Measurements from ENCODE around the gene FAM83C.
"Not testable (repeated sequence)": the region's sequence is repeated elsewhere in the genome, so short reads cannot be mapped to it uniquely, and the experiment has no call there.

The FAM83C gene

DNA sequence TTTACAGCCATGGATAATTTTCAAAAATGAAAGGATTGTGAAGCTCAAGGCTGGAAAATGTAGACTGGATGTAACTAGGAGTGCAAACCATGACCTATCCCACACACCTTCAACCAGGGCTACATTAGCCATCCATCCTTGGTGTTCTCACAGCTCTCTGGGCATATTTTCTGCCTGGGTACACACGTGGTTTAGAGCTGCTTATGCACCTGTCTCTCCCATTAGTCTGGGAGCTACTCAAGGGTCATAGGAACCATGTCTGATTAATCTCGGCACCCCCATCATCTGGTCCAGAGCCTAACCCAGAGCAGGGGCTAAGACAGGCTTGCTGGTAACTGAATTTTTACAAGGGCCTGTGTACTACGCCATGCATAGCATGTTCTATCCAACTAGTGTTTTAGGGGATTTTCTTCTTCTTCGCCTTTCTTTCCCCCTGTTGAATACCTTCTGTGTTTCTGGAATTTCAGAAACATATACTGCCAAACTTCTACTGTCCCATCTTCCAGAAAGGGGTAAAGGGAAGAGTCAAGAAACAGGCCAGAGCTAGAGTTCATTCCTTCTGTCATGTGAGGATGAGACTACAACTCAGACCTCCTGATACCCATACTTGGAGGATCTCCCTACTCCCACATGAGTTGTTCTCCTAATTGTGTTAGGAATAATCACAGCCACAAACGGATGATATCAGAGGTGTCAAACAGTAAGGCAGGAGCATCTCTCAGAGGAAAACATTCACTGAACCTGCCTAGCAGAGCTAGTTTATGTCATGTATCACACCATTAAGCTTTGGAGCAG is 25.4 kb upstream of the FAM83C start:
- DNase-seq = no peak

DNA sequence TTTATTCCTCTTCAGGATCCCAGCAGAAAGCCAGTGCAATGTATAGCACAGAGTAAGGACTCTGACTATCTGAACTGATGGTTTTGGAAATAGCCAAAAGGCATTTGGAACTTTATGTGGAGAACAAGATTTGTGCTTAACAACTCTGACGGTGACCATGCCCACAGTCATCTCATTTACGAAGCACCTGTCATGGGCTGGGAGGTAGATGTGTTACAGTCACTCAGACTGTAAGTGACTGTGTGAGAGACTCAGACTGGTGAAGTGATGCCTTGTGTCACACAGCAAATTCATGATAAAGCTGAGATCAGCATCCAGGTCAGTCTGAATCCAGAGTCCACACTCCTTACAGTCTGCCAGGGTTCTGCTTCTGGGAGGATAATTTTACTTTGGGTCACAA is 23.9 kb upstream of the FAM83C start:
- no peak for DNase-seq

DNA sequence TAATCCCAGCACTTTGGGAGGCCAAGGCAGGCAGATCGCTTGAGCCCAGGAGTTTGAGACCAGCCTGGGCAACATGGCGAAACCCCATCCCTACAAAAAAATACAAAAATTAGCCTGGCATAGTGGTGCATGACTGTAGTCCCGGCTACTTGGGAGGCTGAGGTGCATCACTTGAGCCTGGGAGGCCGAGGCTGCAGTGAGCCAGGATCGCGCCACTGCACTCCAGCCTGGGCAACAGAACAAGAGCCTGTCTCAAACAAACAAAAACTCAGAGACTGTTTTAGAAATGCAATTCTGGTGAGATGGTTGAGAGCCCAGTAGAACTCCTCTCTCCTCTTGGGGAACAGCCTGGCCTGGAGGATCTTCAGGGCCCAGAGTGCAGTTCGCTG is 23.4 kb upstream of the FAM83C start:
- not testable (repeated sequence) for DNase-seq

DNA sequence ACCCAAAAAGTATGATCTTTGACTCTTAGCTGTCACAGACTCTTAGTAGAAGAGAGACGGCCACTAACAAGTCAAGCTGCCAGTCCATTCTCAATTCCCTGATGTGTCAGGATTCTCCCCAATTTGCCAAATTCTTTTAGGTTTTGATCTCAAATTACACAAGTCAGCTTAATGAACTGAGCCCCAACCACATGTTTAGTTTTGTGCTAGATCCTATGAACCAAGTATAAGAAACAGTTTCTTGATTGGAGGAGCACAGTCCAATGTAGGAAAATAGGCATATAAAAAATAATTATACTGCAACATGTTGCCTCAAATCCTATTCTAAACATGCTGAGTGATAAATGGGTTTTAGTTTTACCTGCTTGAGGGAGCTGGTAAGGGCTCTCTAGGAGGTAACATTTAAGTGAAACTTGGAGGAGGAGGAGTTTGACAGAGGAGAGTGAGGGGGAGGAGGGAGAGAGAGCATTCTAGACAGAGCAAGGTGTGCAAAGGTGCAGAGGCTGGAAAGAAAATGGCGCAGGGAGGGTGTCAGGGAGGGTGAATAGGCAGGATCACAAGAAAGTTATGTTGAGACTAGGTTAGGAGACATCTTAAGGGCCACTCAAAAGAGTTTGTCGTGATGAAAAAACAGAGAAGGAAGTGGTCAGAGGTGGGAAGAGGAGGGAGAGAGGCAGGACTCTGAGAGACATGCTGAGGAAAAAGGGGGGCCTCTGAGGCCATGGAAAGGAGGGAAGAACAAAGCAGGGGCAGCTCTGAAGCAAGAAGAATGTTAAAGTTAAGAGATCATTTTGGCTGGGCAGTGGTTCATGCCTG is 22.8 kb upstream of the FAM83C start:
- DNase-seq = no peak

DNA sequence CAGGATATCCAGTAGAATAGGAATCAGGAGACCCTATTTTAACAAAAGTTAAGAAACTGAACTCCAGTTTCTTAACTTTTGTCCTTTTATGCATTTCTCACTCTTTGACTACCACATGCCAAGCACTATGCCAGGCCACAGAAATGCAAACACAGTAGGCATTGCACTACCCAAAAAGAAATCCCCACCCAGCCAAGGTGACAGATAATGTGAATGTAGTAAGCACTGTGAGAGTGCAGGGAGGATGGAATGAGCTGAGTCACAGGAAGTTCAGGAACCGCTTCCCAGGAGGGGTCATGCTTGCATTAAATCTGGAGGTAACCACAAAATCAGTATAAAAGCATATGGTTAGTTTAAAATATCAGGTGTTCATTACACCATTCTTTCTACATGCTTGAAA is 20.1 kb upstream of the FAM83C start:
- DNase-seq = no peak

DNA sequence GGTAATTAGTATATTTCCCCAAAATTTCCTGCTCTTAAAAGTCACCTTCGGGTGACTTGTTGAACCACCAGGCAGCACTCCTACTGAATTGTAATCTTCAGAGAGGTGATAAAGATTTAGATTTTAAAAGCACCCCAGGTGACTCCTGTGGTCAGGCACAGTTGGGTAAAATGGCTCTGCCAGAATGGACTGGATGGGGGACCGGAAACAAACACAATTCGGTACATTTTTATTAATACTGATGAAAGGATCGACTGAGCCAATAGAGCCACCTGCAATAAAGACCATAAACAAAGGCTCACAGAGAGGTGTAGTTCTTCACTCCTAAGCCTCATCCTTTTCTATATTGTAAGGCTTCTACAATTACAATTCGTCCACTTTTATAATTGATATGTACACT is 19.6 kb upstream of the FAM83C start:
- no peak for DNase-seq

DNA sequence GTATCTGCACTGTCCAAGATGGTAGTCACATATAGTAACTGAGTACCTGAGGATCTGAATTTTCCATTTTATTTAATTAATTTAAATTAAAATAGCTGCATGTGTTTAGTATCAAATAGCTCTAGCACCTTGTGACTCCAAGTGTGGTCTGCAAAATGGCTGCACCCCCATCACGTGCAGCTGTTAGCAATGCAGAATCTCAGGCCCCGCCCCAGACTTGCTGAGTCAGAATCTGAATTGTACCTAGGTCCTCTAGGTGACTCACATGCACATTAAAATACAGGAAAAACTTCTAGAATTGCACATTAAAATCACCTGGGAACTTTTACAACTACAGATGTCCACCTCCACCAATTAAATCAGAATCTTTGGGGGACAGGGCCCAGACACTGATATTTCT is 19.2 kb upstream of the FAM83C start:
- peak; percentile 17 to 22 for DNase-seq

DNA sequence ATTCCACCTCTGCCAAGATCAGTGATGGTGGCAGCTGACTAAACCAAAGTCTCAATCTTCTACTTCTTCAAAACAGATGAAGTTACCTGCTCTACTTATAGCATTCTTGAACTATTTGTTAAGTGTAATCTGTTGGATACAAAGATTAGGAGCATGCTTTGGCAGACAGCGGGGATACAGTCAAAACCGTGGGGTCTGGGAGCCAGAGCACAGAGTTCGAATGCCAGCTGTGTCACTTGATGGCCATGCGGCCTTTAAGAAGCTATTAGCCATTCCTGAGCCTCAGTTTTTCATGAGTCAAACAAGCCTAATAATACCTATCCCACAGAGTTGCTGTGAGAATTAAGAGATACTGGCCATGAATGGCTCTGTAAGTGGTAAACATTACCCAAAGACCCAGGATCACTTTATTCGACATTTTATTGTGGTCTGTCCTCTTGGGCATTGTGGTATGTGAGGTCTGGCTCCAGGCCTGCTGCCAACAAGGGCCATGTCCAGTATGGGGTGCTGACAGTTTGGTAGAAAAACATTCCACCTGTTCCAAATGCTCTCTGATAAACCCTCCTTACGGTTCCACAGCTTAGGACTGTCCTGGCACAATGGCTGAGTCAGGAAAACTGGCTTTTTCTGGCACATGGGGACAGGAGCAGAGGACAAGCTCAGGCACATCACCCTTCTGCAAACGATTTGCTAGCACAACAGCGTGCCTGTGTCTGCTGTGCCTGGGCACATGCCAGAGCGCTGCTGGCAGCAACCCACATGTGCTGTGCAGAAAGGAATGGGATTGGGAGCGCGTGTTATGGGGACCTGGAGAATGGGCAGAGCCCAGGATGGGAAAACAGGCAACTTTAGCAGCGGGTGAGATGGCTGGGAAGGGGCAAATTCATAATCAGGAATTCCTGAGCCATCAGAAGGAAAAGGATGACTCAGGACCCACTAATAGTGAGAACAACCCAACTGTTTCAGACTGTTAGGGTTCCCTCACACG is 15.7 kb upstream of the FAM83C start:
- DNase-seq = no peak

DNA sequence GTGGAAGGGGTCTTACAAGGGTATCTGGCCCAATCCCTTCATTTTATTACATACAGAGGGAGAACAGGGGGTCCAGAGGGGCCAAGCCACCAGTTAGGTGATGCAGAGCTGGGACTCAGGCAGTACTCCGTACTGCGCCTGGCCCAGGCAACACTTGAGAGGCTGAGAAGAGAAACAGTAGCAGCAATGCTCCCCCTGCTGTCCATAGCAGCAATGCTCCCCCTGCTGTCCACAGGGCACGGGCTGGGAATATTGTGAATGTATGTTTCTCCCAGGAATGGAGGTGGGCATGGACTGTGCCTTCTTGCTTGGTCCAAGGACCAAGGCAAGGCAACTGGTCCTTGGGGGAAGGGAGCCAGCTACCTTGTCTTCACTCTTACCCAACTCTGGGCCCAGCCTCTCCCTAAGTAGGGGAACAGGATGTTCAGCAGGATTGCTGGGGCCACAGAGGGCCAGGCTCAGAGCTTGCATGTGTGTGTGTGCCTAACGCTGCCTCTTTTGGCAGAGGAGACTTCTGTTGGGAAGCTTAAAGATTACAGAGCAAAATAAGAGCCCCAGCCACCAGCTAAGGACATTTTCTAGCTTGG is 14.8 kb upstream of the FAM83C start:
- DNase-seq = peak; percentile 20

DNA sequence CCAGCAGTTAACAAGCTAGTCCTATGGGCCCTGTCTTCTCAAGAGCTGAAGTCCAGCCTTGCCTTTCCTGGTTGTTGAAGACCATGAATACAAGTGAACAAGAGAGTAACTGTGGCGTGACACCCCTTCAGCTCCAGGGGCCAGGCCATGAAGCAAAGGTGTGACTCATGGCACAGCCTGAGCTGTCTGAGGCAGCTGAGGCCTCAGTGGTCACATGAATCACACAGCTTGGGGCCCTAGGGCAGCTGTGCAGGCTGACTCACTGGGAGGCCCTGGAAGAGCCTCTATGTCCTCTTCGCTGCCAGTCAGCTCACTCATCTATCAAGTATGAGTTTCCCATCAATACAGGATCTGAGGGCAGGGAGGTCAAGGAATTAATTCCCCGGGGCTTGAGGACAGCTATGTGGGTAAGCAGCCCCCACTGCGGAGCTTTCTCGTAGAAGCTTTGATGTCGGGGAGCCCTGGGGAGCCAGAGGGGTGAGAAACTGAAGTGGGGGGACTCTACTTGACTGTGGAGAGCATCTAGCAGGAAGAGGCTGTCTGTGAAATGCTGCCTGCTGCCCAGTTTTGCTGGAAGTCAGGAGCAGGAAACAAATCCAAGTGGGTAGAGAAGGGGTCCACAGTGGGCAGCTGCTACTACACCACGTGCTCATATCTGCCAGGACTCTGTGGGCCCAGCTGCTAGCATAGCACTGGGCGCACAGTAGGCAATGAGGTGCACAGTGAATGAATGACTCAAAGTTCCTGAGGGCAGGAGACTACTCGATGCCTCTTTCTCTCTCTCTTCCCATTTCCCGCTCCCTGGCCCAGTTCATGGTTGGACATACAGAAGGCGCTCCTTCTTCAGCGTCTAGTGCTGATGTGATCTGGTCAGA is 13.7 kb upstream of the FAM83C start:
- peak in 1 of 2 donors; percentile 46 for DNase-seq

DNA sequence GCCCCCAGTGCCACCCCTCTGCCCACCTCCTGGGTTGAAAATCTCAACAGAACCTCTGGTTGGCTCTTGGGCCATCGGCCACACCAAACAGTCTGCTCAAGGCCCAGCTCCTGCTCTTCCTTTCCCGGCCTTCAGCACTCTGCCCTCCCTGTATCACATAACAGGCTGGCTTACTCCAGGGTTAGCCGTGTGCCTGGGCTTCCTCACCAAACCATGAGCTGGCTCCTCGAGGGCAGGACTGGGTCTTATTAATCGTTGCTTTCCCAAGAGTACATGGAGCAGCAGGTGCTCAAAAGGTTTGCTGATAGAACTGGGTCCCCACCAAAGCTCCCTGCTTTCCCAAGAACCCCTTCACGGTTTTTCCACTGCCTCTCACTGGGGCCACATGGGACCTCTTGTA is 12.7 kb upstream of the FAM83C start:
- DNase-seq = no peak

DNA sequence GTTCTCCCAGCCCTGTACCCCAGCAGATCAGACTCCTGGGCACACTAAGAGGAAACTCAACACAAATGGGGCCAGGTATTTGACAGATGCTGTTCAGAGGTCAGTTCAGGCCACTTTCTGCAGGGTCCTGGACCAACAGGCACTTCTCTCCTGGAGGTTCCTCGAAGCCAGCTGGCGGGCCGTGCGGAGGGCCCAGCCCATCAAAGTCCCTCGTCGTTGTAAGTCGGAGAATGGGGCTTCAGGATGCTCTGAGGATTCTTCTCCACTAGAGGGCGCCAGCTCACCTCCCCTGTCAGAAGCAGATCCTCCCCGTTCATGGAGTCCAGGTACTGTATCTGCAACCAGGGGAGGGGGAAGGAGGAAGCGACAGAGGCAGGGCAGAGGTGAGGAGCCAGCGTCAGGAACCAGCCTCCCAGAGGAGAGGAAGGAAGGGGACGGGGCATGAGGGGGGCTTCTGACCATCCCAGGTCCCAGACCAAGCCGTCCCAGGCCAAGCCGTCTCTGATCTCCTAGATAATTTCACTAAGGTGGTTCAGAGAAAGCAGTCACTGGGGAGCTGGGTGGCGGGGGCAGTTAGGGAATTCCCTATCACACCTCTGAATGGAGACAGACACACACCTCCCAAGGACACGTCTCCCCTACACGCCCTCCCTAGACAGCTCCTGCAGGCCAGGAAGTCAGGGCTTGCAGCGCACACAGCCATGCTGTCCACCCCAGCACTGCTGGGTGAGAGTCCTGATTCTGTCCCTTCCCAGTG is 11.7 kb upstream of the FAM83C start:
- DNase-seq = peak; percentile 73 to 83

DNA sequence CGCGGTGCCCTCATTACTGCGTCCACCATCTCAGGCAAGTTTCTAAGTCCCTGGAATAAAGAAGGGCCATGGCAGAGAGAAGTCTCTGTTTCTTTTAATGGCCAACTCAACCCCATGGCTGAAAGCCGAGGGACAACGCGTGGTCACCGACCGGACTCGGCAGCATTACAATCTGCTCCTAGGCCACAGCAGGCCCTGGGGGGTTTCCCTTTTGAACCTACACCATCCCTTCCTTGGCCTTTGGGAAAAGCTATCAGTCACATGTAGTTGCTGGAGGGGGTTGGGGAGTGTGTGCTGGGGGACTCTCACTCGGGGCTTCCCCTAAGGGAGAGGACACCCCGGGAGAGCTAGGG is 11.1 kb upstream of the FAM83C start:
- no peak for DNase-seq

DNA sequence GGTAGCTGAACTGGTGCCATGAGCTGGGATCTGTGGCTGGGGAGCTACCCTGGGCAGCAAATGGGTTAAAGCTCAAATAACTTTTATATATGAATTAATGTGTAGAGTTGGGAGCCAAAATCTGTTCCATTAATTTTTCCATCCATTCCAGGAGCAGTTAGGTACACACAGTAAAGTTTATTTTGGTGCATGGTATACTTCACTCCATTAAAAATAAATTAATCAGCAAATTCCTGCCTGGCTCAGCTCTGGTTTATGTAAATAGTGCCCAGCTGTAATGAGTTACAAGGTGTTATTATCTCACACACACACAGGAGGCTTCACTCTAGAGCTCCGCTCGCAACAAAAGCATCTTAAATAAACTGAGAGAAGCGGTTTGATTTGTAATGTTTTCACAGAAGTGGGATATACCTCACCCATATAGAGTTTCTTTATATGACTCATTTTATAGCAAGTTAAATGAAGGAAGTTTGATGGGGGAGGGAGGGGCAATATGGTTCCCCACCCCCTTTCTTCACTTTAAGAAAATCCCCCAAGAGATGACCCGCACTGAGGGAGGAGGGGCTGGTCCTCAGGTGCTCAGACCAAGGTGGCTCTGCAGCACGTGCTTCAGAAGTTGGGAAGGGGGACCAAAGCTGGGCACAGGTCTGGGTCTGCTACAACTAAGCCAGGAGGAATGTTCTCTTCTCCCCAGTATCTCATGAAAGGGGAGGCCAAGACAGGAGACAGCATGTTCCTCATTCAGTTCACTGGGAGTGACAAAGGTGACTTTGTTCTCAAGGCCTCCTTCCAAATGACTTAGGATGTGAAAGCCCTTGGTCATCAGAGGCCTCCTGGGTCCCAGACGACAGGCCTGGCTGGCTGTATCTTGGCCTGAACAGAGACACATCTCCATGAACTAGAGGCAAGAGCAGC is 10.5 kb upstream of the FAM83C start:
- DNase-seq = no peak

DNA sequence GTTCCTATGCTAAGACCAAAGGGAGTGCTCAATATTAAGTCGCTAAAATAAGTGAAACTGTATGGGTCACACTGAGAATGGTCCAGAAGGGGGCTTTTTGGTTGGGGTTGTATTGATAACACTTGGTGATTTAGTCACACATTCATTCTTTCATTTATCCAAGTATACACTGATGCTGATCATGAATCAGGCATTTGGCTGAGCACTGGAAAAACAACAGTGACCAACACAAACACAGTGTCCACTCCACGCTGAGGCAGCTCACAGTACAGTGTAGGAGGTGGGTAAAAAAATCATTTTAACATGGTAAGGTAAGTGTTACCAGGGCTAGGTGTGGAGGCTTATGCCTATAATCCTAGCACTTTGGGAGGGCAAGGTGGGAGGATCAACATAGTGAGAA is 9.2 kb upstream of the FAM83C start:
- DNase-seq = no peak

DNA sequence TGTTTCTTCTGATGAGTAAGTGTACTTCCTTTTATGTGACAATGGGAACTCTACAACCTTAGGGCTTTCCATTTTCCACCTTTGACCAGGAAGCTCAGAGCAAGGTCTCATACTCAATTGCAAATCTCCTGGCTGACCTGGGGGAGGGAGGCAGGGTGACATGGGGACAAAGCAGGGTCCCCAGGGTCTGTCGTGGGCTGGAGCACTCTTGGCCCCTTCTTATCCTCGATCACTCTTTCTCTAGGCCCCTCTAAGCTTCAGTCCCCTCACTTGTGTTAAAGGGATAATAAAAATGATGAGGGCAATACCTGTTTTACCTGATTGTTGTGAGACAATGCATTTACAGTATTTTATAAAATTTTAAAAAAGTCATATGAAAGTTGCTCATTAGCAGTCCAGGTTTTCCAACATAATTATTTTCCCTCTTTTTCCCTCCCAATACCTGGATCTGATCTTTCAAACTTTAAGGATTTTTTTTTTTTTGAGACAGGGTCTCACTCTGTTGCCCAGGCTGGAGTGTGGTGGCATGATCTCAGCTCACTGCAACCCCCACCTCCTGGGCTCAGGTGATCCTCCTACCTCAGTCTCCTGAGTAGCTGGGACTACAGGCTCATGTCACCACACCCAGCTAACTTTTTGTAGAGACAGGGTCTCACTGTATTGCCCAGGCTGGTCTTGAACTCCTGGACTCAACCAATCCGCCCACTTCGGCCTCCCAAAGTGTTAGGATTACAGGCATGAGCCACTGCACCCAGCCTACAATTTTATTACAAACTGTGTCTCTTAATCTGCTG is 8.4 kb upstream of the FAM83C start:
- DNase-seq = no peak

DNA sequence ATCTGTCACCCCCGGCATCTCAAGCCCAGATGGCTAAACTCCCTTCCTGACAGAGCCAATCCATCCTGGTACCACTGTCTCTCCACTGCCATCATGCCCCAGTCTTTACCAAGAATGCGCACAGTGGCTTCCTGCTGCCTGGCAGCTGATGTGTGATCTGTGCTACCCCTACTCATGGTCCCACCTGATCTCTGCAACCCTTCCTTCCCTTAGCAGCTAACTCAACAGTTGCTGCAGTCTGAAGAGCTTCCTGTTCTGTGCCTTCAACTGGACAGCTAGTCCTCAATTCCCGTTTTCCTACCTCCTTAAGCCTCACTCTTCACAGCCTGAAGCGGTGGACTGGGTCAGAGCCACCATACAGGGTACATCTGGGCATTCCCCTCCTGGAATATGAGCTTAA is 7.6 kb upstream of the FAM83C start:
- no peak for DNase-seq

DNA sequence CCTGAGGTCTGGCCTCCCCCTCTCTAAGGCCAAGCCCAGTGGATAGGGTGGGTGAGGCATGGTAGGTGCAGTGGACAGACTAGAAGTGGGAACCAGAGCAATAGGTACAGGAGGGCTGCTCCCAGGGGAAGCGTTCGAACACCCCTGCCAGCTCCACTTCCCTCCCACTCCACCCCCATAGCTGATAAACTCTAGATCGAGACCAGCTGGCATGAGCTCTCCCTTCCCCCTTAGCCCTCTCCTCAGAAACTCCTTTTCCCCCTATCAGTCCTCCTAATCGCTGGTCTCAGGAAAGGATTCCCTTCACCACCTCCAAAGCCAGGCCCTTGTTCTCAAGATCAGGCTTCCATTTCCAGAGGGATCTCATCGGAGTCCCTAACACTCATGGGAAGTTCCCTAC is 6.0 kb upstream of the FAM83C start:
- DNase-seq = no peak

DNA sequence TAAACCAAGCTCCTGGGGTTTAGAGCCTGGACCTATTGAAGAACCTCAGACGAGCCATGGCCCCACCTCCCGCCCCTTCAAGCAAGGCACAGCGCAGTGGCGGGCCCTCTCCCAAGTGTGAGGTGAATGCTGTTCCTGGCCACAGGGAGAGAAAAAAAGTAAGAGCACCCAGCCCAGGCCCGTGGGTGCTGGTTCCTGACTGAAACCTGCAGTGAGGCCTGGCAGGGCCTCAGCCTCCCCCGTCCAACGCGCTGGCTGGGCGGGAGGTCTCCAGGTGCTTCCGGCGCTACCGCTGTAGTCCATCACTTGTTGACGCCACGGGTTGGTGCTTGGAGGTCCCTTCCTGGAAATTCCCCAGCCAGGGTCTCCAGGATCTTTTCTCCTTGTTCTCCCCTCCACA is 5.5 kb upstream of the FAM83C start:
- no peak for DNase-seq
